HepG2 (cell line): Measurements from ENCODE around the gene PLEKHB1. TPM values are rescaled to one million over a fixed set of nuclear protein-coding genes. Genes with fewer than 3 reads are reported as not detected.

Experiments used
- ATRX ChIP-seq: sonication (generic); formaldehyde crosslinking; IDR thresholded peaks from 2 replicates; pipeline ENCODE4 v1.4.0; 2020; ENCODE audit warnings: missing genetic modification reagents, borderline replicate concordance
- BCLAF1 ChIP-seq: fragments of 450-650 bp; IDR thresholded peaks from 2 replicates; pipeline ENCODE4 v1.6.1; 2017; ENCODE audit warnings: mild to moderate bottlenecking
- HIC2 ChIP-seq: sonication (generic); formaldehyde crosslinking; IDR thresholded peaks from 2 replicates; pipeline ENCODE4 v1.9.0; 2022; ENCODE audit warnings: low read depth, missing genetic modification reagents
- KLF15 ChIP-seq: sonication (generic); formaldehyde crosslinking; IDR thresholded peaks from 2 replicates; pipeline ENCODE4 v1.8.1; 2023; ENCODE audit warnings: borderline replicate concordance, mild to moderate bottlenecking, inconsistent platforms, missing genetic modification reagents, mixed read lengths
- MEIS2 ChIP-seq: sonication (generic); formaldehyde crosslinking; IDR thresholded peaks from 2 replicates; pipeline ENCODE4 v1.9.0; 2021; ENCODE audit warnings: mild to moderate bottlenecking, missing genetic modification reagents
- MTF1 ChIP-seq: sonication (generic); formaldehyde crosslinking; IDR thresholded peaks from 2 replicates; pipeline ENCODE4 v1.5.0; 2020; ENCODE audit warnings: missing genetic modification reagents
- POGZ ChIP-seq: sonication (generic); formaldehyde crosslinking; IDR thresholded peaks from 2 replicates; pipeline ENCODE4 v1.4.0; 2020; ENCODE audit warnings: mild to moderate bottlenecking, missing genetic modification reagents
- PRMT3 ChIP-seq: sonication (generic); formaldehyde crosslinking; IDR thresholded peaks from 2 replicates; pipeline ENCODE4 v1.8.1; 2022; ENCODE audit warnings: low read depth, mild to moderate bottlenecking, moderate library complexity, missing genetic modification reagents, borderline replicate concordance
- SMARCE1 ChIP-seq: fragments of 450-650 bp; IDR thresholded peaks from 2 replicates; pipeline ENCODE4 v1.6.1; 2017; ENCODE audit warnings: borderline replicate concordance
- ZBTB44 ChIP-seq: sonication (generic); formaldehyde crosslinking; IDR thresholded peaks from 2 replicates; pipeline ENCODE4 v1.4.0; 2020; ENCODE audit warnings: missing genetic modification reagents
- ZFYVE20 ChIP-seq: sonication (generic); formaldehyde crosslinking; IDR thresholded peaks from 2 replicates; pipeline ENCODE4 v1.8.0; 2023; ENCODE audit warnings: low read depth, mild to moderate bottlenecking, moderate library complexity, missing genetic modification reagents, borderline replicate concordance
- ZNF407 ChIP-seq: sonication (generic); formaldehyde crosslinking; IDR thresholded peaks from one replicate; pipeline ENCODE4 v1.5.1; 2020; ENCODE audit warnings: mild to moderate bottlenecking, missing genetic modification reagents; ENCODE audit errors: not compliant biosample characterization
- ZNF530 ChIP-seq: sonication (generic); formaldehyde crosslinking; IDR thresholded peaks from 2 replicates; pipeline ENCODE4 v1.5.0; 2020; ENCODE audit warnings: low read depth, mild to moderate bottlenecking, missing genetic modification reagents
- ZNF562 ChIP-seq: sonication (generic); formaldehyde crosslinking; IDR thresholded peaks from 2 replicates; pipeline ENCODE4 v1.8.0; 2022; ENCODE audit warnings: missing genetic modification reagents, borderline replicate concordance
- ZNF761 ChIP-seq: sonication (generic); formaldehyde crosslinking; conservative IDR thresholded peaks from 2 replicates; pipeline ENCODE4 v1.4.0; 2020; ENCODE audit warnings: mild to moderate bottlenecking, missing genetic modification reagents
- polyA plus RNA-seq, 8 experiments: library from polyadenylated mRNA; depleted of rRNA in 3 of 8; stranded (reverse) in 7 of 8; unstranded in 1 of 8; fragments of >200 nt; fragmentation: Illumina TruSeq in 4 of 8; extraction: Trizol in 4 of 8; gene quantifications; 2 replicates each; pipeline versions ENCODE4 v1.2.1 to v1.2.3, GENCODE V29; 2011 to 2016; ENCODE audit warnings: low read depth in 4 of 8, missing spikeins in 1 of 8, mixed read lengths in 1 of 8; ENCODE audit not compliant: insufficient read depth in 1 of 8
- total RNA-seq, 5 experiments: library from RNA; depleted of rRNA; stranded (reverse); fragments of >200 nt; fragmentation: Illumina TruSeq; extraction: Trizol; gene quantifications; 2 replicates each; pipeline ENCODE4 v1.2.3, GENCODE V29; 2016; ENCODE audit warnings: low read depth in 1 of 5

Gene PLEKHB1
- total and polyA plus RNA-seq, 2 of the 13 experiments (the other 11 are each of a cell fraction or from before 2014, with no cell fraction given) = 68.0 to 99.3 TPM

GRCh38 chr11:73654482-73655021, 8.2 kb downstream of the PLEKHB1 start (continued):
- no peak for TF ChIP-seq ZNF407 (CRISPR knock-in tag)
- TF ChIP-seq SMARCE1 = no peak
- no peak for TF ChIP-seq PRMT3 (CRISPR knock-in tag)
- TF ChIP-seq ZBTB44 (CRISPR knock-in tag) = no peak
- no peak for TF ChIP-seq ZNF761 (CRISPR knock-in tag)
- TF ChIP-seq ATRX (CRISPR knock-in tag) = no peak
- no peak for TF ChIP-seq ZNF562
- TF ChIP-seq POGZ (CRISPR knock-in tag) = 0 out of 2 replicates have a peak, but pooled peaks have one; percentile 12
- TF ChIP-seq ZFYVE20 (CRISPR knock-in tag) = no peak
- TF ChIP-seq KLF15 = no peak
- no peak for TF ChIP-seq HIC2 (CRISPR knock-in tag)
- TF ChIP-seq MEIS2 = no peak
- no peak for TF ChIP-seq MTF1 (CRISPR knock-in tag)
- no peak for TF ChIP-seq ZNF530 (CRISPR knock-in tag)
- no peak for TF ChIP-seq BCLAF1
